Fibroblast of lung (primary cell): ENCODE measurements around the gene RCN1.

Source experiments
- CTCF ChIP-seq, 2 donors: IDR thresholded peaks in 1 of 2; conservative IDR thresholded peaks in 1 of 2; 1 replicate in 1 of 2; 2 replicates in 1 of 2; pipeline ENCODE4 v1.5.1; 2011 to 2012; ENCODE audit warnings: low read length in 2 of 2, control low read depth in 1 of 2, inconsistent platforms in 1 of 2, low read depth in 1 of 2, mild to moderate bottlenecking in 1 of 2
- EZH2 ChIP-seq: IDR thresholded peaks from 2 replicates; pipeline ENCODE4 v1.5.1; 2012; ENCODE audit warnings: low read length, control low read depth, mild to moderate bottlenecking; ENCODE audit errors: missing control alignments

- no peak for TF ChIP-seq EZH2
- TF ChIP-seq CTCF (conservative IDR thresholded peaks at IDR 0.05 in 1 of 2, IDR thresholded peaks at IDR 0.05 in 1 of 2; ENCODE audit: low read depth in 1 of 2, low read length in 2 of 2): no peak
Observed at GRCh38 chr11:32131321-32131720, 40.4 kb downstream of the RCN1 start.
